BE2C (cell line): ENCODE measurements around the gene C9orf57.

Experiments used
- DNase-seq: peaks from one replicate; pipeline ENCODE4 v3.0.0-alpha.2; 2020
- H3K27me3 ChIP-seq: fragments of 250-450 bp; sonication (Bioruptor Pico); 2 replicates; pipeline ENCODE4 v1.5.1; 2020; ENCODE audit warnings: mild to moderate bottlenecking
- H3K36me3 ChIP-seq: fragments of 250-450 bp; sonication (Bioruptor Pico); 2 replicates; pipeline ENCODE4 v1.5.1; 2020; ENCODE audit warnings: mild to moderate bottlenecking
- H3K4me1 ChIP-seq: fragments of 250-450 bp; sonication (Bioruptor Pico); 2 replicates; pipeline ENCODE4 v1.5.1; 2020
- H3K4me3 ChIP-seq: 2 replicates; pipeline ENCODE4 v1.5.1; 2011; ENCODE audit warnings: low read depth, low read length
- H3K9me3 ChIP-seq: fragments of 250-450 bp; sonication (Bioruptor Pico); 2 replicates; pipeline ENCODE4 v1.5.1; 2020
- CTCF ChIP-seq: IDR thresholded peaks from 2 replicates; pipeline ENCODE4 v1.5.1; 2012; ENCODE audit warnings: mild to moderate bottlenecking, low read depth, low read length

Gene C9orf57

GRCh38 chr9:72042928-72043327 lies 17.5 kb downstream of the C9orf57 start:
- no peak overlapping the region for H3K4me3 ChIP-seq
- H3K27me3 ChIP-seq = no peaks in the 10 kb centered on the region
- H3K36me3 ChIP-seq = no peaks in the 10 kb centered on the region
- no peak for TF ChIP-seq CTCF
- no peak for DNase-seq
- no peaks in the 10 kb centered on the region; the same call in 1 of the 2 replicates for H3K4me1 ChIP-seq
- H3K9me3 ChIP-seq = no peaks in the 10 kb centered on the region

DNA sequence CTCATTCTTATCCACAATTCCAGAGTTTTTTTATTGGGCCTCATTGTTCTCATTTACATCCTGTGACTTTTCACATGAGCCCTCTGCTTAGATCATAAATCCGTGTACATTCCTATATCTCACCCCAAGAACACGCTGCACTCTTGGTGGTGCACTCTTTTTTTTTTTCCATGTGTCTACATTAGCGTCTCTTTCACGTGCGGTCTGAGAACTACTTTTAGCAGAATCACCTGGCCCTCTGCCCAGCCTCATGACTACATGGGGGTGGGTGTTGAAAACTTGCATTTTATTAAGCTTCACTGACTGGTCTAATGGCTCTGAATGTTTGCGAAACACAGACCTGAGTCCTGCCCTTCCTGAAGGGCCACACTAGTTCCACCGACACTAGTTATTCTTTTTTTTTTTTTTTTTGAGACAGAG lies 18.6 kb downstream of the C9orf57 start:
- no peak for TF ChIP-seq CTCF
- no peak for DNase-seq

DNA sequence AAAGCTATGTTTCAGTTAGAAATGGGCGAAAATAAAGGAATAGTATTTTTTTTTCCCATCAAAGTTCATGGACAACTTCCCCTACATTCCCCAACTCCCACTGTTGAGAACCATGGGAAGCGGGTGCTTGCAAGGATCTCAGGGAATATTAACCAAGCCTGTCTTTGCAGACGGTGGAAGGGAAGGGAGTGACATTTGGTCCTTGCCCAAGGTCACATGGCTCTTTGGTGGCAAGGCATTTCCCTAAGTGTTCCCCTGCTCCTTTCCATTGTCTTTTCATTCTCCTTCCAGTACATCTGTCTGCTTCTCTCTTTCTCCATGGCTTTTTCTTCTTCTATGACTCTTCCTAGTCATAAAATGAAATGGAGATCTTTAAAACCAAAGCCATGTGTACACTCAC lies 19.0 kb downstream of the C9orf57 start:
- H3K27me3 ChIP-seq = no peaks in the 10 kb centered on the region
- no peaks in the 10 kb centered on the region for H3K9me3 ChIP-seq
- TF ChIP-seq CTCF = no peak
- no peak for DNase-seq
- H3K4me1 ChIP-seq = no peaks in the 10 kb centered on the region; the same call in 1 of the 2 replicates
- no peak overlapping the region for H3K4me3 ChIP-seq
- no peaks in the 10 kb centered on the region for H3K36me3 ChIP-seq

More for the DNA sequence above, 18.6 kb downstream of the C9orf57 start:
- no peak overlapping the region for H3K4me3 ChIP-seq
- H3K36me3 ChIP-seq = no peaks in the 10 kb centered on the region
- no peaks in the 10 kb centered on the region for H3K9me3 ChIP-seq
- H3K27me3 ChIP-seq = no peaks in the 10 kb centered on the region
- no peaks in the 10 kb centered on the region; the same call in 1 of the 2 replicates for H3K4me1 ChIP-seq

- H3K4me3 ChIP-seq = no peak overlapping the region
- no peak for TF ChIP-seq CTCF
- no peak for DNase-seq
- H3K27me3 ChIP-seq = no peaks in the 10 kb centered on the region
- H3K9me3 ChIP-seq = no peaks in the 10 kb centered on the region
- no peaks in the 10 kb centered on the region for H3K36me3 ChIP-seq
- H3K4me1 ChIP-seq = no peaks in the 10 kb centered on the region; the same call in 1 of the 2 replicates
These were observed 20.9 kb downstream of the C9orf57 start for GRCh38 chr9:72039532-72039931.

DNA sequence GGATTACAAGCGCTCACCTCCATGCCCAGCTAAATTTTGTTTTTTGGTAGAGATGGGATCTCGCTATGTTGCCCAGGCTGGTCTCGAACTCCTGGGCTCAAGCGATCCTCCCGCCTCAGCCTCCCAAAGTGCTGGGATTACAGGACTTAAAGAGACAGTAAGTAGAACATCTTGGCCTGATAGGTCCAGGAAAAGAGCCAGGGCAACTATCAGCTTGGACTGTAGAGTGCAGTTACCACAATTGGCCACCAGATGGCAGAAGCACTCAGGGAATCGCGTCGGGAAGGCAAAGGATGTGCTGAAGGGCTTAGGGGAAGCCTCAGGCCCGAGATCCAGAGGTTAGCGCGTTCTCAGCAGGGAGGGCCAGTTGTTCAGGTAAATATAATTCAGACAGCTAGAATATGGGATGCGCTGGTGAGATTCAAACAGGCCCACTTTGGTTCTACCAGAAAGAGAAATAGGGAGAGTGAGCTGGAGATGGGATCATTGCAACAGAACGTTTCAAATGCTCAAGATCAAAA lies 21.5 kb downstream of the C9orf57 start:
- TF ChIP-seq CTCF = peak; percentile 98
- no peaks in the 10 kb centered on the region for H3K27me3 ChIP-seq
- no peaks in the 10 kb centered on the region; the same call in 1 of the 2 replicates for H3K4me1 ChIP-seq
- H3K4me3 ChIP-seq = no peak overlapping the region
- DNase-seq = peak; percentile 68
- H3K36me3 ChIP-seq = no peaks in the 10 kb centered on the region
- no peaks in the 10 kb centered on the region for H3K9me3 ChIP-seq

DNA sequence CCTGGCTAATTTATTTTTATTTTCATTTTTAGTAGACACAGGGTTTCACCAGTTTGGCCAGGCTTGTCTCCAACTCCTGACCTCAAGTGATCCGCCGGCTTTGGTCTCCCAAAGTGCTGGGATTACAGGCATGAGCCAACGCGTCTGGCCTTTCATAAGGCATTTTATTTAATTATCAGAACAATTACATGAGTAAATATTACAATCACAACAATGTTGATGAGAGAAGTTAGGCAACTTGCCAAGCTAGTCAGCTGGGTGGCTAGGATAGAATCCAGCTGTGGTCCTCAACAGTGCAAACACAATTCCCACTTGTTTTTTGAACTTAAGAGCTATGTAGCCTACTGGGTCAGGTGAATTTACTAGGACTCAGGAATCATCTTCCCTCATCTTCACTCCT lies 22.0 kb downstream of the C9orf57 start:
- H3K4me3 ChIP-seq = no peak overlapping the region
- no peaks in the 10 kb centered on the region for H3K9me3 ChIP-seq
- H3K36me3 ChIP-seq = no peaks in the 10 kb centered on the region
- H3K27me3 ChIP-seq = no peaks in the 10 kb centered on the region
- TF ChIP-seq CTCF = no peak
- no peaks in the 10 kb centered on the region; the same call in 1 of the 2 replicates for H3K4me1 ChIP-seq
- DNase-seq = no peak
